Limb (tissue), 2 donors: ENCODE data around the gene PCDHA6.
"Not testable (repeated sequence)": the region's sequence is repeated elsewhere in the genome, so short reads cannot be mapped to it uniquely, and the experiment has no call there.

Experiments used
- DNase-seq, 2 donors: peaks; one replicate each; pipeline ENCODE4 v3.0.0-alpha.2; 2016; ENCODE audit errors: extremely low spot score in 2 of 2

PCDHA6 gene, protein sequence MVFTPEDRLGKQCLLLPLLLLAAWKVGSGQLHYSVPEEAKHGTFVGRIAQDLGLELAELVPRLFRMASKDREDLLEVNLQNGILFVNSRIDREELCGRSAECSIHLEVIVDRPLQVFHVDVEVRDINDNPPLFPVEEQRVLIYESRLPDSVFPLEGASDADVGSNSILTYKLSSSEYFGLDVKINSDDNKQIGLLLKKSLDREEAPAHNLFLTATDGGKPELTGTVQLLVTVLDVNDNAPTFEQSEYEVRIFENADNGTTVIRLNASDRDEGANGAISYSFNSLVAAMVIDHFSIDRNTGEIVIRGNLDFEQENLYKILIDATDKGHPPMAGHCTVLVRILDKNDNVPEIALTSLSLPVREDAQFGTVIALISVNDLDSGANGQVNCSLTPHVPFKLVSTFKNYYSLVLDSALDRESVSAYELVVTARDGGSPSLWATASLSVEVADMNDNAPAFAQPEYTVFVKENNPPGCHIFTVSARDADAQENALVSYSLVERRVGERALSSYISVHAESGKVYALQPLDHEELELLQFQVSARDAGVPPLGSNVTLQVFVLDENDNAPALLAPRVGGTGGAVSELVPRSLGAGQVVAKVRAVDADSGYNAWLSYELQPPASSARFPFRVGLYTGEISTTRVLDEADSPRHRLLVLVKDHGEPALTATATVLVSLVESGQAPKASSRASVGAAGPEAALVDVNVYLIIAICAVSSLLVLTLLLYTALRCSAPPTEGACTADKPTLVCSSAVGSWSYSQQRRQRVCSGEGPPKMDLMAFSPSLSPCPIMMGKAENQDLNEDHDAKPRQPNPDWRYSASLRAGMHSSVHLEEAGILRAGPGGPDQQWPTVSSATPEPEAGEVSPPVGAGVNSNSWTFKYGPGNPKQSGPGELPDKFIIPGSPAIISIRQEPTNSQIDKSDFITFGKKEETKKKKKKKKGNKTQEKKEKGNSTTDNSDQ

DNA sequence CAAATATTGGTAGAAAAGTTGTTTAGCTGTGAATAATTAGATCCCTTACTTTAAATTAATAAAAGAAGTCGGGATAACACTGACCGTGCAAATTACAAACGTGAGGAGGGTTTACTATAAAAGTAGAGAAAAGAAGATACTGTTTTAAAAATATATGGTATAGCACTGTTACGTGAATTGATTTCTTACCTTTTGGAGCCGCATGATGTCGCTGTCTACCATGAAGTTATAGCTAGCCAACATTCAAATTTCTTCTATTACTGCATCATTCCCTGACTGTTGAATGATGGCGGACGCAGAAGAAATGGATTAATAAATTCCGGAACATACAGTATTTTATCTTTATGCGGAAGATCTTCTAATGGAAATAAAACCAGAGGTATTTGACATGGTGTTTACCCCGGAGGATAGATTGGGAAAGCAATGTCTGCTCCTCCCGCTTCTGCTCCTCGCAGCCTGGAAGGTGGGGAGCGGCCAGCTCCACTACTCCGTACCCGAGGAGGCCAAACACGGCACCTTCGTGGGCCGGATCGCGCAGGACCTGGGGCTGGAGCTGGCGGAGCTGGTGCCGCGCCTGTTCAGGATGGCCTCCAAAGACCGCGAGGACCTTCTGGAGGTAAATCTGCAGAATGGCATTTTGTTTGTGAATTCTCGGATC is at the start of gene PCDHA6:
TSS of gene PCDHA6 (plus strand) at position 257 of the 658 bp plus-strand sequence. CDS start at position 389, 132 bp downstream.
- no peak for DNase-seq

DNA sequence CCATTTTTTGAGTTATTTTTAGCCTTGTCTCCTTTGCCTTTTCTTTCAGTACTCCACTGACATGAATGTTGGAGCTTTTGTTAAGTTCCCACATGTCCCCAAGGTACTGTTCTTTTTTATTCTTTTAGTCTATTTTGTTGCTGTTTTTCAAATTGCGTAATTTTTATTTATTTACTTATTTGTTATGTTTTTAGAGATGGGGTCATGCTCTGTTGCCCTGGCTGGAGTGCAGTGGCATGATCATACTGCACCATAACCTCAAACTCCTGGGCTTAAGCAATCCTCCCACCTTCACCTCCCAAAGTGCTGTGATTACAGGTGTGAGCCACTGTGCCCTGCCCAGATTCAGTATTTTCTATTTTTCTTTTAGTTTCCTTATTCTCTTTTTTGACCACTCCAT is 47.2 kb upstream of the PCDHA6 start:
- no peak for DNase-seq

DNA sequence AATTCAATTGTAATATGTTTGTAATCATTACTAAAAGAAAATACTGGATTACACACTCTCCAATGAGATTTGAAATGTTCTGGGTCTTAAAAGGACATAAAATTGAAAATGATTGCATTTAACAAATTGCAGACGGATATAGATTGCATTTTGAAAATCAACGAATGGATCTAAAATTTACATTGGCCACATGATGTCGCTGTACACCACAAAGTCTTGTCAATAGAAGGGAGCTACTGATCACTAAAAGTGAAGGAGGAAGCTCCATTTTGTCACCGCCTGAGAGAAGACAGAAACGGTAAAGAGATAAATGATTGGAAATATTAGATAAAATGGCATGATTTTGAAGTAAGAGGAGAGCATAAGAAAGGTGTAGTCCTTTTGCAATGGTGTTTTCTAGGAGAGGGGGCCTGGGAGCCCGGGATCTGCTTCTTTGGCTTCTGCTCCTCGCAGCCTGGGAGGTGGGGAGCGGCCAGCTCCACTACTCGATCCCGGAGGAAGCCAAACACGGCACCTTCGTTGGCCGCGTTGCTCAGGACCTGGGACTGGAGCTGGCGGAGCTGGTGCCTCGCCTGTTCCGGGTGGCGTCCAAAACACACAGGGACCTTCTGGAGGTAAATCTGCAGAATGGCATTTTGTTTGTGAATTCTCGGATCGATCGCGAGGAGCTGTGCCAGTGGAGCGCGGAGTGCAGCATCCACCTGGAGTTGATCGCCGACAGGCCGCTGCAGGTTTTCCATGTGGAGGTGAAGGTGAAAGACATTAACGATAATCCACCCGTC is 41.7 kb upstream of the PCDHA6 start, which contains the start of gene PCDHA1:
TSS of gene PCDHA1 (plus strand) at position 236 of the 782 bp plus-strand sequence.
- DNase-seq = no peak

DNA sequence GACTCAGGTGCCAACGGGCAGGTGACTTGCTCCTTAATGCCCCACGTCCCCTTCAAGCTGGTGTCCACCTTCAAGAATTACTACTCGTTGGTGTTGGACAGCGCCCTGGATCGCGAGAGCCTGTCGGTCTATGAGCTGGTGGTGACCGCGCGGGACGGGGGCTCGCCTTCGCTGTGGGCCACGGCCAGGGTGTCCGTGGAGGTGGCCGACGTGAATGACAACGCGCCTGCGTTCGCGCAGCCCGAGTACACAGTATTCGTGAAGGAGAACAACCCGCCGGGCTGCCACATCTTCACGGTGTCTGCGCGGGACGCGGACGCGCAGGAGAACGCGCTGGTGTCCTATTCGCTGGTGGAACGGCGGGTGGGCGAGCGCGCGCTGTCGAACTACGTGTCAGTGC is 40.3 kb upstream of the PCDHA6 start:
- not testable (repeated sequence) for DNase-seq

DNA sequence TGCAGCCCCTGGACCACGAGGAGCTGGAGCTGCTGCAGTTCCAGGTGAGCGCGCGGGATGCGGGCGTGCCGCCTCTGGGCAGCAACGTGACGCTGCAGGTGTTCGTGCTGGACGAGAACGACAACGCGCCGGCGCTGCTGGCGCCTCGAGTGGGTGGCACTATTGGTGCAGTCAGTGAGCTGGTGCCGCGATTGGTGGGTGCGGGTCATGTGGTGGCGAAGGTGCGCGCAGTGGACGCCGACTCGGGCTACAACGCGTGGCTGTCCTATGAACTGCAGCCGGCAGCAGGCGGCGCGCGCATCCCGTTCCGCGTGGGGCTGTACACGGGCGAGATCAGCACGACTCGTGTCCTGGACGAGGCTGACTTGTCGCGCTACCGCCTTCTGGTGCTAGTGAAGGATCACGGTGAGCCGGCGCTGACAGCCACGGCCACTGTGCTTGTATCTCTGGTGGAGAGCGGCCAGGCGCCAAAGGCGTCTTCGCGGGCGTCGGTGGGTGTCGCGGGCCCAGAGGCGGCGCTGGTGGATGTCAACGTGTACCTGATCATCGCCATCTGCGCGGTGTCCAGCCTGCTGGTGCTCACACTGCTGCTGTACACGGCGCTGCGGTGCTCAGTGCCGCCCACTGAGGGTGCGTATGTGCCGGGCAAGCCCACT is 39.8 kb upstream of the PCDHA6 start:
- not testable (repeated sequence) for DNase-seq

DNA sequence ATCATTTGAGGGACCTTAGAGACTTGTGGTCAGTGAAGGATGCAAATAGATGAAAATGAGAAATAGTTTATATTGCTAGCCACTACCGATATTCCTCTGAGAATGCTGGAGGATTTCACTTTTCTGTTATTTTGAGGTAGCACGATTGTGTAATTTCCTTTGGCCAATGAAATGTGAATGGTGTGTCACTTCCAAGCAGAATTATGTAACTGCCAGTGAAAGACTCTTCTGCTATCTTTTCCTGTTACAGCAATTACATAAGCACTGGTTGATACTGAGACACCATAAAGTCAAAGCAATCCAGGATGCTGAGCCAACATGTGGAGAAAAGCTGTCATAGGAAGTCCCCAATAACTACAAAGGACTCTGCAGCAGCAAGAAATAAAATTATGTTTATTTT is 36.7 kb upstream of the PCDHA6 start:
- no peak for DNase-seq

DNA sequence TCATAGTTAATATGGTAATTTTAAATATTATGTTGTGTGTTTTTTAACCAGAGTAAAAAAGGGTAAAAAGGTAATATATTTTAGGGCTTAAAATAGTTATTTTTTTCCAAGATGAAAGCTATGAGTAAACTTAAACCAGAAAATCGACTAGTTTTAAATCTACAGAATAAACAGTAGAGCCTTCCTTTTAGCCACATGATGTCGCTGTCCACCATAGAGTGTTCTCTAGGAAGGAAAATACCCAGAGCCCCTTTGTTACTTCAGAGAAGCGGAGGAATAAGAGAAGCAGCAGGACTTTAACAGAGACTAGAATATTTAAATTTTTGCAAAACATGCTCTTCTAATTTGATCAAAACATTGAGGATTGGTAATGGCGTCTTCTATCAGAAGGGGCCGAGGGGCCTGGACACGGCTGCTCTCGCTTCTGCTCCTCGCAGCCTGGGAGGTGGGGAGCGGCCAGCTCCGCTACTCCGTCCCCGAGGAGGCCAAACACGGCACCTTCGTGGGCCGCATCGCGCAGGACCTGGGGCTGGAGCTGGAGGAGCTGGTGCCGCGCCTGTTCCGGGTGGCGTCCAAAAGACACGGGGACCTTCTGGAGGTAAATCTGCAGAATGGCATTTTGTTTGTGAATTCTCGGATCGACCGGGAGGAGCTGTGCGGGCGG is 33.0 kb upstream of the PCDHA6 start, which contains the start of gene PCDHA2:
TSS of gene PCDHA2 (plus strand) at position 258 of the 664 bp plus-strand sequence.
- no peak for DNase-seq

DNA sequence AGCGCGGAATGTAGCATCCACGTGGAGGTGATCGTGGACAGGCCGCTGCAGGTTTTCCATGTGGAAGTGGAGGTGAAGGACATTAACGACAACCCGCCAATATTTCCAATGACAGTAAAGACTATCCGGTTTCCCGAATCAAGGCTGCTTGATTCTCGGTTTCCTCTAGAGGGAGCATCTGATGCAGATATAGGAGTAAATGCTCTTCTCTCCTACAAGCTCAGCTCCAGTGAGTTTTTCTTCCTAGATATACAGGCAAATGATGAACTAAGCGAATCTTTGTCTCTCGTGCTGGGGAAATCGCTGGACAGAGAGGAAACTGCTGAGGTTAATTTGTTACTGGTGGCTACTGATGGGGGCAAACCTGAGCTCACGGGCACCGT is 32.5 kb upstream of the PCDHA6 start:
- DNase-seq = no peak

DNA sequence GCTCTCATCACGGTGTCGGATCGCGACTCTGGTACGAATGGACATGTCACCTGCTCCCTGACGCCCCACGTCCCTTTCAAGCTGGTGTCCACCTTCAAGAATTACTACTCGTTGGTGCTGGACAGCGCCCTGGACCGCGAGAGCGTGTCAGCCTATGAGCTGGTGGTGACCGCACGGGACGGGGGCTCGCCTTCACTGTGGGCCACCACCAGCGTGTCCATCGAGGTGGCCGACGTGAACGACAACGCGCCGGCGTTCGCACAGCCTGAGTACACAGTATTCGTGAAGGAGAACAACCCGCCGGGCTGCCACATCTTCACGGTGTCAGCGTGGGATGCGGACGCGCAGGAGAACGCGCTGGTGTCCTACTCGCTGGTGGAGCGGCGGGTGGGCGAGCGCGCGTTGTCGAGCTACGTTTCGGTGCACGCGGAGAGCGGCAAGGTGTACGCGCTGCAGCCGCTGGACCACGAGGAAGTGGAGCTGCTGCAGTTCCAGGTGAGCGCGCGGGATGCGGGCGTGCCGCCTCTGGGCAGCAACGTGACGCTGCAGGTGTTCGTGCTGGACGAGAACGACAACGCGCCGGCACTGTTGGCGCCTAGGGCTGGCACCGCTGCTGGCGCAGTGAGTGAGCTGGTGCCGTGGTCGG is 31.6 kb upstream of the PCDHA6 start:
- not testable (repeated sequence) for DNase-seq

DNA sequence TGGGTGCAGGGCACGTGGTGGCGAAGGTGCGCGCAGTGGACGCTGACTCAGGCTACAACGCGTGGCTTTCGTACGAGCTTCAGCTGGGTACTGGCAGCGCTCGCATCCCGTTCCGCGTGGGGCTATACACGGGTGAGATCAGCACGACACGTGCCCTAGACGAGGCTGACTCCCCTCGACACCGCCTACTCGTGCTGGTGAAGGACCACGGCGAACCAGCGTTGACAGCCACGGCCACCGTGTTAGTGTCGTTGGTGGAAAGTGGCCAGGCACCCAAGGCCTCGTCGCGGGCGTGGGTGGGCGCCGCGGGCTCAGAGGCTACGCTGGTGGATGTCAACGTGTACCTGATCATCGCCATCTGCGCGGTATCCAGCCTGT is 31.1 kb upstream of the PCDHA6 start:
- no peak for DNase-seq

DNA sequence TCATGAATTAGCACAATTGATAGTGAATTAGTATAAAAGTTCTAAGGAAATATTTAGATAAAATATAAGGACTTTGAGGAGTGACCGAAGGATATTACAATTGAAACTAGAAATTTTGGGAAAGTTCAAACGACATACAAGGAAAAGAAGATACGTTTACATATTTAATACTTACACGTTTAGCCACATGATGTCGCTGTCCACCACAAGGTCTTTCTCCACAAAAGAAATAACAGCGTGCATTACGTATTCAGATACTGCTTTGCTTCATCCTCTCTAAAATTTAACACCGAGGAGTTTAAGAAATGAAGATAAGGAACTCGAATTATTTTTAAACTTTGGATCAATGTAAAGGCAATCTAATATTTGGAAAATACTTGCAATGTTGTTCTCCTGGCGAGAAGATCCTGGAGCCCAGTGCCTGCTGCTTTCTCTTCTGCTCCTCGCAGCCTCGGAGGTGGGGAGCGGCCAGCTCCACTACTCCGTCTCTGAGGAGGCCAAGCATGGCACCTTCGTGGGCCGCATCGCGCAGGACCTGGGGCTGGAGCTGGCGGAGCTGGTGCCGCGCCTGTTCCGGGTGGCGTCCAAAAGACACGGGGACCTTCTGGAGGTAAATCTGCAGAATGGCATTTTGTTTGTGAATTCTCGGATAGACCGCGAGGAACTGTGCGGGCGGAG is 26.8 kb upstream of the PCDHA6 start, which contains the start of gene PCDHA3:
TSS of gene PCDHA3 (plus strand) at position 242 of the 678 bp plus-strand sequence.
- DNase-seq = no peak

DNA sequence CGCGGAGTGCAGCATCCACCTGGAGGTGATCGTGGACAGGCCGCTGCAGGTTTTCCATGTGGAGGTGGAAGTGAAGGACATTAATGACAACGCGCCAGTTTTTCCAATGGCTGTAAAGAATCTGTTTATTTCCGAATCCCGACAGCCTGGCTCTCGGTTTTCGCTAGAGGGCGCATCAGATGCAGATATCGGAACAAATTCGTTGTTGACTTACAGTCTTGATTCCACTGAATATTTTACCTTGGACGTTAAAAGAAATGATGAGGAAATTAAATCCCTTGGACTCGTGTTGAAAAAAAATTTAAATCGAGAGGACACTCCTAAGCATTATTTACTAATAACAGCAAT is 26.3 kb upstream of the PCDHA6 start:
- DNase-seq = no peak

DNA sequence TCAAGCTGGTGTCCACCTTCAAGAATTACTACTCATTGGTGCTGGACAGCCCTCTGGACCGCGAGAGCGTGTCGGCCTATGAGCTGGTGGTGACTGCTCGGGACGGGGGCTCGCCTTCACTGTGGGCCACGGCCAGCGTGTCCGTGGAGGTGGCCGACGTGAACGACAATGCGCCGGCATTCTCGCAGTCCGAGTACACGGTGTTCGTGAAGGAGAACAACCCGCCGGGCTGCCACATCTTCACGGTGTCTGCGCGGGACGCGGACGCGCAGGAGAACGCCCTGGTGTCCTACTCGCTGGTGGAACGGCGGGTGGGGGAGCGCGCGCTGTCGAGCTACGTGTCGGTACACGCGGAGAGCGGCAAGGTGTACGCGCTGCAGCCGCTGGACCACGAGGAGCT is 25.4 kb upstream of the PCDHA6 start:
- not testable (repeated sequence) for DNase-seq

DNA sequence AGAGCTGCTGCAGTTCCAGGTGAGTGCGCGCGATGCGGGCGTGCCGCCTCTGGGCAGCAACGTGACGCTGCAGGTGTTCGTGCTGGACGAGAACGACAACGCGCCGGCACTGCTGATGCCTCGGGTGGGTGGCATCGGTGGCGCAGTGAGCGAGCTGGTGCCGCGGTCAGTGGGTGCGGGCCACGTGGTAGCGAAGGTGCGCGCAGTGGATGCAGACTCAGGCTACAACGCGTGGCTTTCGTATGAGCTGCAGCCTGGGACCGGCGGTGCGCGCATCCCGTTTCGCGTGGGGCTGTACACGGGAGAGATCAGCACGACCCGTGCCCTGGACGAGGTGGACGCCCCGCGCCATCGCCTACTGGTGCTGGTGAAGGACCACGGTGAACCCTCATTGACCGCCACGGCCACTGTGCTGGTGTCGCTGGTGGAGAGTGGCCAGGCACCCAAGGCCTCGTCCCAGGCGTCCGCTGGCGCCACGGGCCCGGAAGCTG is 24.9 kb upstream of the PCDHA6 start:
- DNase-seq = no peak

DNA sequence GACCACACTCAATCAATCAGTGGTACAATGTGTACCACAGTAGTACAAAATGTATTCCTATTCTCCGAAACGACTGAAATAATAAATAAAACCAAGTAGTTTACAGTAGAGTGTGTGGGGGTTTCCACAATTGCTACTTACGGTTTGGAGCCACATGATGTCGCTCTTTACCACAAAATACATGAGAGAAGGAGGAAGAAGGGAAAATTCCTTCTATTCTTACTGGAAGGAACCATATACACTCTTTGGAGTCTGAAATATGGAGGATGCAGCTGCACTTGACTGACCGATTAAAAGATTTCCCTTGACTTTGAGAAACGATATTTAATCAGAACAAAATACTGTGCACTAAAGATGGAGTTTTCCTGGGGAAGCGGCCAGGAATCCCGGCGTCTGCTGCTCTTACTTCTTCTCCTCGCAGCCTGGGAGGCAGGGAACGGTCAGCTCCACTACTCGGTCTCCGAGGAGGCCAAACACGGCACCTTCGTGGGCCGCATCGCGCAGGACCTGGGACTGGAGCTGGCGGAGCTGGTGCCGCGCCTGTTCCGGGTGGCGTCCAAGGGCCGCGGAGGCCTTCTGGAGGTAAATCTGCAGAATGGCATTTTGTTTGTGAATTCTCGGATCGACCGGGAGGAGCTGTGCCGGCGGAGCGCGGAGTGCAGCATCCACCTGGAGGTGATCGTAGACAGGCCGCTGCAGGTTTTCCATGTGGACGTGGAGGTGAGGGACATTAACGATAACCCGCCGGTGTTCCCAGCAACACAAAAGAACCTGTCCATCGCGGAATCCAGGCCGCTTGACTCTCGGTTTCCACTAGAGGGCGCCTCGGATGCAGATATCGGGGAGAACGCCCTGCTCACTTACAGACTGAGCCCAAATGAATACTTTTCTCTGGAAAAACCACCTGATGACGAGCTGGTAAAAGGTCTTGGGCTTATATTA is 20.7 kb upstream of the PCDHA6 start, which contains the start of gene PCDHA4:
TSS of gene PCDHA4 (plus strand) at position 235 of the 942 bp plus-strand sequence.
- no peak for DNase-seq

DNA sequence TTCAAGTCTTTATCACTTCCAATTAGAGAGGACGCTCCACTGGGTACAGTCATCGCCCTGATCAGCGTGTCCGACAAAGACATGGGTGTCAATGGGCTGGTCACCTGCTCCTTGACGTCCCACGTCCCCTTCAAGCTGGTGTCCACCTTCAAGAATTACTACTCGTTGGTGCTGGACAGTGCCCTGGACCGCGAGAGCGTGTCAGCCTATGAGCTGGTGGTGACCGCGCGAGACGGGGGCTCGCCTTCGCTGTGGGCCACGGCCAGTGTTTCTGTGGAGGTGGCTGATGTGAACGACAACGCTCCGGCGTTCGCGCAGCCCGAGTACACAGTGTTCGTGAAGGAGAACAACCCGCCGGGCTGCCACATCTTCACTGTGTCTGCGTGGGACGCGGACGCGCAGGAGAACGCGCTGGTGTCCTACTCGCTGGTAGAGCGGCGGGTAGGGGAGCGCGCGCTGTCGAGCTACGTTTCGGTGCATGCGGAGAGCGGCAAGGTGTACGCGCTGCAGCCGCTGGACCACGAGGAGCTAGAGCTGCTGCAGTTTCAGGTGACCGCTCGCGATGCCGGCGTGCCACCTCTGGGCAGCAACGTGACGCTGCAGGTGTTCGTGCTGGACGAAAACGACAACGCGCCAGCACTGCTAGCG is 19.4 kb upstream of the PCDHA6 start:
- DNase-seq = not testable (repeated sequence)

DNA sequence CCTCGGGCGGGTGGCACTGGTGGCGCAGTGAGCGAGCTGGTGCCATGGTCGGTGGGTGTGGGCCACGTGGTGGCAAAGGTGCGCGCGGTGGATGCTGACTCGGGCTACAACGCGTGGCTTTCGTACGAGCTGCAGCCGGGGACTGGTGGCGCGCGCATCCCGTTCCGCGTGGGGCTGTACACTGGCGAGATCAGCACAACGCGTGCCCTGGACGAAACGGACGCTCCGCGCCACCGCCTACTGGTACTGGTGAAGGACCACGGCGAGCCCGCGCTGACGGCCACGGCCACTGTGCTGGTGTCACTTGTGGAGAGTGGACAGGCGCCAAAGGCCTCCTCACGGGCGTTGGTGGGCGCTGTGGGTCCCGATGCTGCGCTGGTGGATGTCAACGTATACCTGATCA is 18.9 kb upstream of the PCDHA6 start:
- DNase-seq = no peak
